Loucy (cell line): Measurements from ENCODE around the gene CES5A.
"Not testable (repeated sequence)": the region's sequence is repeated elsewhere in the genome, so short reads cannot be mapped to it uniquely, and the experiment has no call there.

ENCODE experiments used
- H2AFZ ChIP-seq: fragments of 200-600 bp; sonication (generic); 2 replicates; pipeline ENCODE4 v1.6.0; 2016; ENCODE audit warnings: antibody characterized with exemption, mild to moderate bottlenecking, low read length, moderate library complexity
- H3F3A ChIP-seq: fragments of 200-600 bp; 2 replicates; pipeline ENCODE4 v1.6.0; 2016; ENCODE audit warnings: antibody characterized with exemption, low read depth, mild to moderate bottlenecking
- H3K27me3 ChIP-seq: fragments of 200-600 bp; sonication (generic); 2 replicates; pipeline ENCODE4 v1.6.1; 2014; ENCODE audit warnings: low read length, mild to moderate bottlenecking; ENCODE audit not compliant: insufficient read depth, poor library complexity, severe bottlenecking
- H3K36me3 ChIP-seq: fragments of 200-600 bp; sonication (generic); 2 replicates; pipeline ENCODE4 v1.6.1; 2016; ENCODE audit warnings: low read length; ENCODE audit not compliant: insufficient read depth
- H3K4me1 ChIP-seq: fragments of 200-600 bp; sonication (generic); 2 replicates; pipeline ENCODE4 v1.5.1; 2014; ENCODE audit warnings: low read length, mild to moderate bottlenecking; ENCODE audit not compliant: insufficient read depth, poor library complexity, severe bottlenecking
- H3K4me2 ChIP-seq: fragments of 200-600 bp; sonication (generic); 2 replicates; pipeline ENCODE4 v1.6.0; 2014; ENCODE audit warnings: antibody characterized with exemption, low read length, low read depth, mild to moderate bottlenecking; ENCODE audit not compliant: poor library complexity, severe bottlenecking
- H3K4me3 ChIP-seq: fragments of 200-600 bp; sonication (generic); 2 replicates; pipeline ENCODE4 v1.5.1; 2014; ENCODE audit warnings: low read length, mild to moderate bottlenecking, mixed read lengths; ENCODE audit not compliant: poor library complexity, severe bottlenecking
- H3K79me2 ChIP-seq: fragments of 200-600 bp; sonication (generic); 2 replicates; pipeline ENCODE4 v1.6.1; 2014; ENCODE audit warnings: low read length; ENCODE audit not compliant: insufficient read depth
- H3K9ac ChIP-seq: fragments of 200-600 bp; sonication (generic); 2 replicates; pipeline ENCODE4 v1.6.0; 2014; ENCODE audit warnings: mild to moderate bottlenecking, low read depth, low read length, moderate library complexity; ENCODE audit not compliant: poor library complexity, severe bottlenecking
- H3K9me2 ChIP-seq: fragments of 200-600 bp; sonication (generic); replicated peaks from 2 replicates; pipeline ENCODE4 v1.6.1; 2016; ENCODE audit warnings: low read depth, low read length, mixed read lengths
- H3K9me3 ChIP-seq: fragments of 200-600 bp; sonication (generic); 2 replicates; pipeline ENCODE4 v1.6.1; 2014; ENCODE audit warnings: mild to moderate bottlenecking, antibody characterized with exemption, low read length, low read depth; ENCODE audit not compliant: insufficient read depth
- H4K20me1 ChIP-seq: fragments of 200-600 bp; sonication (generic); 2 replicates; pipeline ENCODE4 v1.6.0; 2014; ENCODE audit warnings: antibody characterized with exemption, low read length, mild to moderate bottlenecking; ENCODE audit not compliant: insufficient read depth, poor library complexity, severe bottlenecking
- EZH2phosphoT487 ChIP-seq: fragments of 200-600 bp; IDR thresholded peaks from 2 replicates; pipeline ENCODE4 v1.6.1; 2018; ENCODE audit warnings: antibody characterized with exemption, mild to moderate bottlenecking, moderate library complexity, borderline replicate concordance
- TF ChIP-seq, protein P1 (sequence below): fragments of 200-600 bp; sonication (generic); conservative IDR thresholded peaks from 2 replicates; pipeline ENCODE4 v1.5.1; 2014; ENCODE audit warnings: mild to moderate bottlenecking, antibody characterized with exemption, low read length

CES5A gene

GRCh38 chr16:55839115-55839514 lies 36.1 kb downstream of the CES5A start:
- Histone ChIP-seq H2AFZ (no peak overlapping the region), H3K9me3 (no peaks in the 10 kb centered on the region), H3F3A (no peaks in the 10 kb centered on the region), H3K79me2 (no peaks in the 10 kb centered on the region), H3K4me1 (no peaks in the 10 kb centered on the region), H3K36me3 (no peaks in the 10 kb centered on the region), H4K20me1 (no peaks in the 10 kb centered on the region), H3K4me3 (no peak overlapping the region), H3K9ac (no peak overlapping the region), H3K9me2 (no peaks in the 10 kb centered on the region), H3K27me3 (no peaks in the 10 kb centered on the region), H3K4me2 (no peak overlapping the region)
- TF ChIP-seq EZH2phosphoT487, result no peak
- TF ChIP-seq, protein P1, sequence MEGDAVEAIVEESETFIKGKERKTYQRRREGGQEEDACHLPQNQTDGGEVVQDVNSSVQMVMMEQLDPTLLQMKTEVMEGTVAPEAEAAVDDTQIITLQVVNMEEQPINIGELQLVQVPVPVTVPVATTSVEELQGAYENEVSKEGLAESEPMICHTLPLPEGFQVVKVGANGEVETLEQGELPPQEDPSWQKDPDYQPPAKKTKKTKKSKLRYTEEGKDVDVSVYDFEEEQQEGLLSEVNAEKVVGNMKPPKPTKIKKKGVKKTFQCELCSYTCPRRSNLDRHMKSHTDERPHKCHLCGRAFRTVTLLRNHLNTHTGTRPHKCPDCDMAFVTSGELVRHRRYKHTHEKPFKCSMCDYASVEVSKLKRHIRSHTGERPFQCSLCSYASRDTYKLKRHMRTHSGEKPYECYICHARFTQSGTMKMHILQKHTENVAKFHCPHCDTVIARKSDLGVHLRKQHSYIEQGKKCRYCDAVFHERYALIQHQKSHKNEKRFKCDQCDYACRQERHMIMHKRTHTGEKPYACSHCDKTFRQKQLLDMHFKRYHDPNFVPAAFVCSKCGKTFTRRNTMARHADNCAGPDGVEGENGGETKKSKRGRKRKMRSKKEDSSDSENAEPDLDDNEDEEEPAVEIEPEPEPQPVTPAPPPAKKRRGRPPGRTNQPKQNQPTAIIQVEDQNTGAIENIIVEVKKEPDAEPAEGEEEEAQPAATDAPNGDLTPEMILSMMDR, result no peak

DNA sequence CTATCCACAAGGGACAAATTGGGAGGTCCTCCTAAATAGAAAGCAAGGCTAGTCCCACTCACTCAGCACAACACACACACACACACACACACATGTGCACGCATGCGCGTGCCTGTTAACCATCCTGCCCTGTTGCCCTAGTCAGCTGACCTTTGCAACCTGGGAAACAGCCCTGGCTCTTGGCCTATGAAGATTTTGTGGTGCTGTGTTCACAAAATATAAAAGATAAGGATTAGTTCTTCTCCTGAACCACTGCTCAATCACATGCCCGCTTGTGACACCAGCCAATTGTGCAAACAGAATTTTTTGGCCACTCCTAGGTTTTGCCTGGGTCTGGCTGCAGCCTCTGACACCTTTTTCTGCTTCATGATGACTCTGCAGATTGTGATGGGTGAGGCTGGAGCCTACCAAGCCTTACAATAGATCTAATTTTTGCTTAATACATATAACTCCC lies 39.0 kb downstream of the CES5A start:
- no peak overlapping the region for H3K4me3 ChIP-seq
- no peak overlapping the region for H3K4me2 ChIP-seq
- no peak for TF ChIP-seq EZH2phosphoT487
- TF ChIP-seq, protein P1, result no peak
- H3K36me3 ChIP-seq, result no peaks in the 10 kb centered on the region
- no peaks in the 10 kb centered on the region for H4K20me1 ChIP-seq
- no peak overlapping the region for H2AFZ ChIP-seq
- no peaks in the 10 kb centered on the region for H3K9me2 ChIP-seq
- no peaks in the 10 kb centered on the region for H3K9me3 ChIP-seq
- no peaks in the 10 kb centered on the region for H3F3A ChIP-seq
- H3K9ac ChIP-seq, result no peak overlapping the region
- H3K27me3 ChIP-seq, result no peaks in the 10 kb centered on the region
- no peaks in the 10 kb centered on the region for H3K4me1 ChIP-seq
- H3K79me2 ChIP-seq, result no peaks in the 10 kb centered on the region

- no peak overlapping the region for H3K9ac ChIP-seq
- no peaks in the 10 kb centered on the region for H3K36me3 ChIP-seq
- no peaks in the 10 kb centered on the region for H3F3A ChIP-seq
- no peak overlapping the region for H3K4me2 ChIP-seq
- TF ChIP-seq, protein P1, result no peak
- no peak for TF ChIP-seq EZH2phosphoT487
- no peaks in the 10 kb centered on the region for H3K4me1 ChIP-seq
- H3K4me3 ChIP-seq, result no peak overlapping the region
- H3K9me2 ChIP-seq, result no peaks in the 10 kb centered on the region
- no peaks in the 10 kb centered on the region for H3K79me2 ChIP-seq
- H2AFZ ChIP-seq, result no peak overlapping the region
- H3K27me3 ChIP-seq, result no peaks in the 10 kb centered on the region
- no peaks in the 10 kb centered on the region for H4K20me1 ChIP-seq
- no peaks in the 10 kb centered on the region for H3K9me3 ChIP-seq
Observed at GRCh38 chr16:55835581-55835980, 39.6 kb downstream of the CES5A start.

DNA sequence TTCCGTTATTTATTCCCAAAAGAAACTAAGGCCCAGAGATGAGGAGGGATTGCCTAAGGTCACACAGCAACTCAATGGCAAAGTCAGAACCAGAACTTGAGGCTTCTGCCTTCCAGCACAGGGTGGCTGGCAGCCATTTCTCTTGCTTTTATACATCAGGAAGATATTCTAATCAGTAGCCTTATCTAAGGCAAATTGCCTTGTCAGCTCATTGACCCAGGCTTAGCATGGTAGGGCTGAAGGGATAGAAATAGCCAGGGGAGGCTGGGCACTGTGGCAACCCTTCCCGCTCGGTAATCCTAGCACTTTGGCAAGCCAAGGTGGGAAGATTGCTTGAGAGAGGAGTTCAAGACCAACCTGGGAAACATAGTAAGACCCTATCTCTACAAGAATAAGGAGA lies 40.0 kb downstream of the CES5A start:
- H3K9me3 ChIP-seq, H3K9me2 ChIP-seq, H3K4me1 ChIP-seq, H3K79me2 ChIP-seq, H3K27me3 ChIP-seq, H2AFZ ChIP-seq, H3K9ac ChIP-seq, H3K4me3 ChIP-seq, H3F3A ChIP-seq, H3K4me2 ChIP-seq, H3K36me3 ChIP-seq, H4K20me1 ChIP-seq: not testable (repeated sequence)
